BE2C (cell line): ENCODE data around the gene ABCC12.

Source experiments
- DNase-seq: peaks from one replicate; pipeline ENCODE4 v3.0.0-alpha.2; 2020
- H3K27me3 ChIP-seq: fragments of 250-450 bp; sonication (Bioruptor Pico); 2 replicates; pipeline ENCODE4 v1.5.1; 2020; ENCODE audit warnings: mild to moderate bottlenecking
- H3K36me3 ChIP-seq: fragments of 250-450 bp; sonication (Bioruptor Pico); 2 replicates; pipeline ENCODE4 v1.5.1; 2020; ENCODE audit warnings: mild to moderate bottlenecking
- H3K4me1 ChIP-seq: fragments of 250-450 bp; sonication (Bioruptor Pico); 2 replicates; pipeline ENCODE4 v1.5.1; 2020
- H3K4me3 ChIP-seq: 2 replicates; pipeline ENCODE4 v1.5.1; 2011; ENCODE audit warnings: low read depth, low read length
- H3K9me3 ChIP-seq: fragments of 250-450 bp; sonication (Bioruptor Pico); 2 replicates; pipeline ENCODE4 v1.5.1; 2020
- TF ChIP-seq, protein P1 (sequence below): IDR thresholded peaks from 2 replicates; pipeline ENCODE4 v1.5.1; 2012; ENCODE audit warnings: mild to moderate bottlenecking, low read depth, low read length

The ABCC12 gene

DNA sequence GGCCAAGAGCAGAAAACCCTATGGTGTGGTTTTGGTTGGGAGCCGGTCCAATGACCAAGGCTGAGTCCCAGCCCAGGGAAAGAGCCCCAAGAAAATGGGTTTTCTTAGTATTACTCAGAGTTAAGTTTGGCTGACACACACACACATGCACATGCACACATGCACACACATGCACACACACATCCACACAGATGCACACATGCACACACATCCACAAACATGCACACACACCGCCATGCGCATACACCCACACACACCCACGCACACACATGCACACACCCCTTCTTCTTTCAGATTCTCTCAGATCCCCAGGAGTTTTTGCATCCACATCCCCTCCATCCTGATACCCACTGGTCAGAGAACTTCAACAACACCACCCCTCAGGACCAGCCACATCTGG, 9.1 kb downstream of the ABCC12 start:
- Histone ChIP-seq H3K36me3 (no peaks in the 10 kb centered on the region), H3K9me3 (no peaks in the 10 kb centered on the region), H3K4me3 (no peak overlapping the region), H3K4me1 (no peaks in the 10 kb centered on the region), H3K27me3 (no peaks in the 10 kb centered on the region)
- TF ChIP-seq, protein P1, sequence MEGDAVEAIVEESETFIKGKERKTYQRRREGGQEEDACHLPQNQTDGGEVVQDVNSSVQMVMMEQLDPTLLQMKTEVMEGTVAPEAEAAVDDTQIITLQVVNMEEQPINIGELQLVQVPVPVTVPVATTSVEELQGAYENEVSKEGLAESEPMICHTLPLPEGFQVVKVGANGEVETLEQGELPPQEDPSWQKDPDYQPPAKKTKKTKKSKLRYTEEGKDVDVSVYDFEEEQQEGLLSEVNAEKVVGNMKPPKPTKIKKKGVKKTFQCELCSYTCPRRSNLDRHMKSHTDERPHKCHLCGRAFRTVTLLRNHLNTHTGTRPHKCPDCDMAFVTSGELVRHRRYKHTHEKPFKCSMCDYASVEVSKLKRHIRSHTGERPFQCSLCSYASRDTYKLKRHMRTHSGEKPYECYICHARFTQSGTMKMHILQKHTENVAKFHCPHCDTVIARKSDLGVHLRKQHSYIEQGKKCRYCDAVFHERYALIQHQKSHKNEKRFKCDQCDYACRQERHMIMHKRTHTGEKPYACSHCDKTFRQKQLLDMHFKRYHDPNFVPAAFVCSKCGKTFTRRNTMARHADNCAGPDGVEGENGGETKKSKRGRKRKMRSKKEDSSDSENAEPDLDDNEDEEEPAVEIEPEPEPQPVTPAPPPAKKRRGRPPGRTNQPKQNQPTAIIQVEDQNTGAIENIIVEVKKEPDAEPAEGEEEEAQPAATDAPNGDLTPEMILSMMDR = no peak
- no peak for DNase-seq

DNA sequence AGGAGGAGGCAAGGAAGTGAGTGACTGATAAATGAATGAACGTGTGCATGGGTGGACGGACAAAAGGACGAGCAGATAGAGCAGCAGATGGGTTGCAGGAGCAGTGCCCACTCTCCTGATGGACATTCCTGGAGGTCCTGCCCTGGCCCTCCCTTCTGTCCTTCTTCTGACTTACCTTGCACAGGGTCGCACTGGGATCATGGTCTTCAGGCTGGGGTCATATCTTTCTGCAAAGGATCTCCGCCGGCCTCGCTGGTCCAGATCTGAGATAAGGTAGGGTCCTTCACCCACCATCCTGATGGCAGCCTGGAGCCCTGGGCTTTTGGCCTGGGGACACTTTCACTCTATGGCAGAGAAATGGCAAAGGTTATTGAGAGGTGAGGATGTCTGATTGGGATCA, 9.7 kb downstream of the ABCC12 start:
- no peaks in the 10 kb centered on the region for H3K27me3 ChIP-seq
- no peak for DNase-seq
- no peak overlapping the region for H3K4me3 ChIP-seq
- H3K36me3 ChIP-seq = no peaks in the 10 kb centered on the region
- no peaks in the 10 kb centered on the region for H3K9me3 ChIP-seq
- TF ChIP-seq, protein P1 = no peak
- H3K4me1 ChIP-seq = no peaks in the 10 kb centered on the region

DNA sequence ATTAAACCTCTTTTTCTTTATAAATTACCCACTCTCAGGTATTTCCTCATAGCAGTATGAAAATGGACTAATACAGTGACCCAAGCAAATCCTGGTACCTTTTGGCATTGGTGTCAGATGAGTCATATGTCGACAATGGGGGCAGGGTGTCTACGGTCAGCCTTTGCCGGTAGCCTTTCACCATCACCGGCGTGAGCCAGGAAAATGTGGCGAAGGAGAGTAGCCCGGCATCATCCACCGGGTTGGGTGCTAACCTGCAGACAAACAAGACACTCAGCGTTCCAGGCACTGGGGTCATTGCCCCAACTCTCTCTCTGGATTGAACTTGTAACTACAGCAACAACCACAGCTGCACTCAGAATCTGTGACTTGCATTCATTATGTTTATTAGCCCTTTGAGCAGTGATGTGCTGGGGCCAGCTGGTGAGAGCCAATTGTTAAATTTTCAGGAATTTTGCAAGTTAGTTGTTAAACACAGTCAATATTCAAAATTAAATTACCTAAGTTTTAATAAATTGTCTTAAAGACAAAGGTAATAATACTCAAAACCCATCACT, 11.9 kb downstream of the ABCC12 start:
- TF ChIP-seq, protein P1 = no peak
- no peaks in the 10 kb centered on the region for H3K9me3 ChIP-seq
- no peaks in the 10 kb centered on the region for H3K27me3 ChIP-seq
- H3K4me1 ChIP-seq = no peaks in the 10 kb centered on the region
- no peaks in the 10 kb centered on the region for H3K36me3 ChIP-seq
- H3K4me3 ChIP-seq = no peak overlapping the region
- no peak for DNase-seq

- TF ChIP-seq, protein P1 = no peak
- no peak for DNase-seq
- H3K4me1 ChIP-seq = no peaks in the 10 kb centered on the region
Observed at GRCh38 chr16:48140821-48141220, 15.0 kb downstream of the ABCC12 start.

DNA sequence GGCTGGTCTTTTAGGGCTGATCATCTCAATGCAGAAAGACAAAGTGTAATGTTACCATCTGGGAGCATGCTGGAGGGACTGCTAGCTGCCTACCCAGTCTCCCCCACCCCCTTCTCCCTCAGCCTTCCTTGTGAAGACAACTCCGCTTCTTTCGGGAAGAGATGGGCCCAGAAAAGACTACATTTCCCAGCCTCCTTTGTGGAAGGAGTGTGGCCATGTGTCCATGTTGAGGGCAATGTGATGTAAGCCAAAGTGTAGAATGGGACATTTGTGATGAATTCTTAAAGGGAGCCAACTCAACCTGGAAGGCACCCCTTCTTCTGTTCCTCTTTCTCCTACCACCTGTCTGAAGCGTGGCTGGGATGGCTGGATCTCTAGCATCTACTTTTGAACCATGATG, 16.3 kb downstream of the ABCC12 start:
- H3K9me3 ChIP-seq = no peaks in the 10 kb centered on the region
- H3K27me3 ChIP-seq = no peaks in the 10 kb centered on the region
- H3K36me3 ChIP-seq = no peaks in the 10 kb centered on the region
- DNase-seq = no peak
- no peaks in the 10 kb centered on the region for H3K4me1 ChIP-seq
- TF ChIP-seq, protein P1 = no peak
- H3K4me3 ChIP-seq = no peak overlapping the region

More at GRCh38 chr16:48140821-48141220, 15.0 kb downstream of the ABCC12 start:
- H3K4me3 ChIP-seq = no peak overlapping the region
- no peaks in the 10 kb centered on the region for H3K36me3 ChIP-seq
- H3K27me3 ChIP-seq = no peaks in the 10 kb centered on the region
- H3K9me3 ChIP-seq = no peaks in the 10 kb centered on the region

GRCh38 chr16:48138543-48138942, 17.2 kb downstream of the ABCC12 start:
- DNase-seq = no peak
- H3K36me3 ChIP-seq = no peaks in the 10 kb centered on the region
- no peak overlapping the region for H3K4me3 ChIP-seq
- no peaks in the 10 kb centered on the region for H3K9me3 ChIP-seq
- no peaks in the 10 kb centered on the region for H3K4me1 ChIP-seq
- no peaks in the 10 kb centered on the region for H3K27me3 ChIP-seq
- TF ChIP-seq, protein P1 = no peak
